ENCODE results near the gene BTBD9. TPM values are rescaled to one million over a fixed set of nuclear protein-coding genes. Genes with fewer than 3 reads are reported as not detected.

BTBD9 gene
- total and polyA plus RNA-seq, 4 donors, result 8.7 to 73.9 (median 28.3) TPM

DNA sequence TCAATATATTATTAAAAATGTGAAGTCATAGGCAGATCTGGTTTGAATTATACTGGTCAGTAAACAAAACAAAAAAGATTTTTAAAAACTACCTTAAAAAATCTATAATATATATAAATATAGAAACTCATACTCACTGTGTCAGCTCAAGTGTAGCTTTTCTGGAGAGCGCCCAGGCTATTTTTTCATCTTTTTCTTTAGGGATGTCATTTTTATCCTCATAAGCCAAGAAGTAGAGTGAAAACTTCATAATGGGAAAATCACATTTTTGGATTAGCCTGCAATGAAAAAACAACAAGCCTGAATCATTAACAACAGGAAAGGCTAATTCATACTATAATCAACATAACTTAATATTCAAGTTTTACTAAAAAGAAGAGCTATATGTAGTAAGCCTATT lies 44.5 kb upstream of the BTBD9 start:
- Histone ChIP-seq H3K4me3 (no peak overlapping the region), H3K9me3 (ENCODE audit: control insufficient read depth in 4 of 4, insufficient read depth in 3 of 4, low read length in 3 of 4) (no peaks in the 10 kb centered on the region), H3K27me3 (ENCODE audit: control insufficient read depth in 3 of 3, insufficient read depth in 3 of 3, low read length in 2 of 3) (no peaks in the 10 kb centered on the region), H3K36me3 (ENCODE audit: control insufficient read depth in 4 of 4, insufficient read depth in 4 of 4, low read length in 4 of 4) (peaks cover 6 to 14% (median 9%) of the 10 kb centered on the region in 4 donors), H3K4me1 (ENCODE audit: control insufficient read depth in 5 of 5, insufficient read depth in 5 of 5, low read length in 5 of 5) (peaks cover 0 to 11% (median 5%) of the 10 kb centered on the region in 5 donors), H3K27ac (ENCODE audit: low read depth in 1 of 2, low read length in 1 of 2) (no peak overlapping the region), H3K9ac (ENCODE audit: insufficient read depth in 1 of 2, low read length in 2 of 2) (no peak overlapping the region)
- WGBS, 2 donors, result 100% methylated on average over 1 of the region's 1 CpG
- DNase-seq (no peak), ATAC-seq (ENCODE audit: insufficient read depth, low FRiP score) (no peak)
- TF ChIP-seq, protein P1, sequence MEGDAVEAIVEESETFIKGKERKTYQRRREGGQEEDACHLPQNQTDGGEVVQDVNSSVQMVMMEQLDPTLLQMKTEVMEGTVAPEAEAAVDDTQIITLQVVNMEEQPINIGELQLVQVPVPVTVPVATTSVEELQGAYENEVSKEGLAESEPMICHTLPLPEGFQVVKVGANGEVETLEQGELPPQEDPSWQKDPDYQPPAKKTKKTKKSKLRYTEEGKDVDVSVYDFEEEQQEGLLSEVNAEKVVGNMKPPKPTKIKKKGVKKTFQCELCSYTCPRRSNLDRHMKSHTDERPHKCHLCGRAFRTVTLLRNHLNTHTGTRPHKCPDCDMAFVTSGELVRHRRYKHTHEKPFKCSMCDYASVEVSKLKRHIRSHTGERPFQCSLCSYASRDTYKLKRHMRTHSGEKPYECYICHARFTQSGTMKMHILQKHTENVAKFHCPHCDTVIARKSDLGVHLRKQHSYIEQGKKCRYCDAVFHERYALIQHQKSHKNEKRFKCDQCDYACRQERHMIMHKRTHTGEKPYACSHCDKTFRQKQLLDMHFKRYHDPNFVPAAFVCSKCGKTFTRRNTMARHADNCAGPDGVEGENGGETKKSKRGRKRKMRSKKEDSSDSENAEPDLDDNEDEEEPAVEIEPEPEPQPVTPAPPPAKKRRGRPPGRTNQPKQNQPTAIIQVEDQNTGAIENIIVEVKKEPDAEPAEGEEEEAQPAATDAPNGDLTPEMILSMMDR (IDR thresholded peaks at IDR 0.05; ENCODE audit: control extremely low read depth, extremely low read depth), result no peak

DNA sequence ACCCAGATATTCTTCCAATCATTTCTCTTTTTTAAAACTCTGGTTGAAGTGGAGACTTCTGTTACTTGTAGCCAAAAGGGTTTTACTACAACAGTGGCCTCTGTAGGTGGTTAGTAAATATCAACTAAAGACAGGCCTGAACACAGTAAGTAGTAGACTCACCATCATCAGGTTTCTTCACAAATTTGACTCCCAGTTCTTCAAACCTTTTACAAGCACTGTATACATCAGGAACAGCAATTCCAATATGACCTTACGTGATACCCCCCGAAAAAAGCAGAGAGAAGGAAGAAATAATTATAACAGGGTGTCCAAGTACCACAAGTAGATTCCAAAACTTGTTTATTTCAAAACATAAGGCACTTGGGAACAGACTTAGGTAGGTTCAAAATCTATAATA lies 42.1 kb upstream of the BTBD9 start:
- no peak overlapping the region for H3K4me3 ChIP-seq
- TF ChIP-seq, protein P1 (IDR thresholded peaks at IDR 0.05; ENCODE audit: control extremely low read depth, extremely low read depth), result no peak
- 96 to 97% methylated on average over 2 of the region's 2 CpGs for WGBS, 2 donors
- no peak for ATAC-seq (ENCODE audit: insufficient read depth, low FRiP score)
- H3K27me3 ChIP-seq (ENCODE audit: control insufficient read depth in 3 of 3, insufficient read depth in 3 of 3, low read length in 2 of 3), result no peaks in the 10 kb centered on the region
- peaks cover 0 to 6% (median under 1%) of the 10 kb centered on the region in 5 donors for H3K4me1 ChIP-seq (ENCODE audit: control insufficient read depth in 5 of 5, insufficient read depth in 5 of 5, low read length in 5 of 5)
- H3K9me3 ChIP-seq (ENCODE audit: control insufficient read depth in 4 of 4, insufficient read depth in 3 of 4, low read length in 3 of 4), result no peaks in the 10 kb centered on the region
- H3K27ac ChIP-seq (ENCODE audit: low read depth in 1 of 2, low read length in 1 of 2), result no peak overlapping the region
- peaks cover 8 to 22% (median 13%) of the 10 kb centered on the region in 4 donors for H3K36me3 ChIP-seq (ENCODE audit: control insufficient read depth in 4 of 4, insufficient read depth in 4 of 4, low read length in 4 of 4)
- no peak overlapping the region for H3K9ac ChIP-seq (ENCODE audit: insufficient read depth in 1 of 2, low read length in 2 of 2)
- DNase-seq, result no peak

GRCh38 chr6:38679668-38680067 lies 39.9 kb upstream of the BTBD9 start:
- H3K4me3 ChIP-seq, result no peak overlapping the region
- no peak for ATAC-seq (ENCODE audit: insufficient read depth, low FRiP score)
- WGBS, 2 donors, result 97% methylated on average over 1 of the region's 1 CpG
- H3K9ac ChIP-seq (ENCODE audit: insufficient read depth in 1 of 2, low read length in 2 of 2), result no peak overlapping the region
- H3K27me3 ChIP-seq (ENCODE audit: control insufficient read depth in 3 of 3, insufficient read depth in 3 of 3, low read length in 2 of 3), result no peaks in the 10 kb centered on the region
- no peaks in the 10 kb centered on the region for H3K4me1 ChIP-seq (ENCODE audit: control insufficient read depth in 5 of 5, insufficient read depth in 5 of 5, low read length in 5 of 5)
- peaks cover 13 to 30% (median 20%) of the 10 kb centered on the region in 4 donors for H3K36me3 ChIP-seq (ENCODE audit: control insufficient read depth in 4 of 4, insufficient read depth in 4 of 4, low read length in 4 of 4)
- H3K9me3 ChIP-seq (ENCODE audit: control insufficient read depth in 4 of 4, insufficient read depth in 3 of 4, low read length in 3 of 4), result no peaks in the 10 kb centered on the region
- TF ChIP-seq, protein P1 (IDR thresholded peaks at IDR 0.05; ENCODE audit: control extremely low read depth, extremely low read depth), result no peak
- DNase-seq, result no peak
- H3K27ac ChIP-seq (ENCODE audit: low read depth in 1 of 2, low read length in 1 of 2), result no peak overlapping the region

DNA sequence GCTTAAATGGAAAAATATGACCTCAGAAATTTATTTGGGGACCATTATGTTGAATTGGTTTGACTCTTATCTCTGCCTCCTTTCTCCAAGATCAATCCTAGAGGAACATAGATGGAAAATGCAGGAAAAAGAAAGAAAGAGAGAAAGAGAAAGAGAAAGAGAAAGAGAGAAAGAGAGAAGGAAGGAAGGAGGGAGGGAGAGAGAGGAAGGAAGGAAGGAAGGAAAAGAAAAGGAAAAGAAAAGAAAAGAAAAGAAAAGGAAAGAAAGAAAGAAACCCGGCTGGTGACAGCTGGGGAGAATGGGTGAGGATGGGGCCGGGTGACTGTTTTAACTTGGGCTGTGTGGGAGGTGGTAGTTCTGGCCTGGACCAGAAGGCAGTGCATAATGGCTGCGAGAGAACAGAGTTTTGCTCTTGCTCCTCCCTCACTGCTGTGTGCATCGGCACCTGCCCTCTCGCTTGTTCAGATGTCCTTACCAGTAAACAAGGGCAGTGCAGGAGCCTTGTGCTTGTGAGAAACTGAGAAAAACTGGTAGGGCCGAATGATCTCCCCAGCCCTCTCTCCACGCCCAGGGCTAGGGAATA lies 38.5 kb upstream of the BTBD9 start:
- ATAC-seq (ENCODE audit: insufficient read depth, low FRiP score) (no peak), DNase-seq (no peak)
- TF ChIP-seq, protein P1 (IDR thresholded peaks at IDR 0.05; ENCODE audit: control extremely low read depth, extremely low read depth), result no peak
- Histone ChIP-seq H3K4me3 (no peak overlapping the region), H3K27ac (ENCODE audit: low read depth in 1 of 2, low read length in 1 of 2) (no peak overlapping the region), H3K36me3 (ENCODE audit: control insufficient read depth in 4 of 4, insufficient read depth in 4 of 4, low read length in 4 of 4) (peaks cover 13 to 31% (median 20%) of the 10 kb centered on the region in 4 donors), H3K9me3 (ENCODE audit: control insufficient read depth in 4 of 4, insufficient read depth in 3 of 4, low read length in 3 of 4) (no peaks in the 10 kb centered on the region), H3K9ac (ENCODE audit: insufficient read depth in 1 of 2, low read length in 2 of 2) (no peak overlapping the region), H3K4me1 (ENCODE audit: control insufficient read depth in 5 of 5, insufficient read depth in 5 of 5, low read length in 5 of 5) (no peaks in the 10 kb centered on the region), H3K27me3 (ENCODE audit: control insufficient read depth in 3 of 3, insufficient read depth in 3 of 3, low read length in 2 of 3) (no peaks in the 10 kb centered on the region)
- 90% methylated on average over 7 of the region's 7 CpGs for WGBS, 2 donors
